B cell (primary cell): ENCODE measurements around the gene TMEM63A. TPM values are rescaled to one million over a fixed set of nuclear protein-coding genes. Genes with fewer than 3 reads are reported as not detected.
"Not testable (repeated sequence)": the region's sequence is repeated elsewhere in the genome, so short reads cannot be mapped to it uniquely, and the experiment has no call there.

Experiments used
- ATAC-seq: fragments of 200-7000 bp; cut with Tn5 transposase; one replicate; pipeline ENCODE4 v1.10.0; 2021; ENCODE audit warnings: low read depth, mild to moderate bottlenecking, moderate number of reproducible peaks, moderate library complexity
- CTCF ChIA-PET: fragments of 350-600 bp; sonication (Branson Sonifier 250); formaldehyde crosslinking; loops from one replicate; lab custom pipeline; 2021; ENCODE audit warnings: antibody characterized with exemption, inconsistent platforms; lab: Charles Lee
- POLR2A ChIA-PET: fragments of 350-600 bp; sonication (Branson Sonifier 250); formaldehyde crosslinking; loops from one replicate; lab custom pipeline; 2021; ENCODE audit warnings: antibody characterized with exemption; lab: Charles Lee
- DNase-seq: peaks from one replicate; pipeline ENCODE4 v3.0.0; 2013
- H2AFZ ChIP-seq: 2 replicates; pipeline ENCODE4 v1.6.1; 2012; ENCODE audit warnings: mild to moderate bottlenecking, low read depth, low read length; ENCODE audit not compliant: insufficient read depth, poor library complexity, severe bottlenecking
- H3K27ac ChIP-seq, 2 donors: 1 replicate in 1 of 2; 2 replicates in 1 of 2; pipeline ENCODE4 v1.5.1; 2012 to 2013; ENCODE audit warnings: low read length in 2 of 2, mild to moderate bottlenecking in 2 of 2, moderate library complexity in 1 of 2
- H3K27me3 ChIP-seq, 4 experiments: fragments of 200-600 bp in 1 of 4; sonication (generic) in 1 of 4; replicated peaks in 1 of 4; 1 replicate in 2 of 4; 2 replicates in 2 of 4; pipeline versions ENCODE4 v1.6.1 to v1.7.0; 2013 to 2016; ENCODE audit warnings: low read length in 3 of 4, mild to moderate bottlenecking in 2 of 4, mixed read lengths in 1 of 4, moderate library complexity in 1 of 4; ENCODE audit not compliant: insufficient read depth in 4 of 4, control insufficient read depth in 3 of 4; ENCODE audit errors: control extremely low read depth in 1 of 4
- H3K36me3 ChIP-seq, 2 experiments: replicated peaks in 1 of 2; 1 replicate in 1 of 2; 2 replicates in 1 of 2; pipeline versions ENCODE4 v1.6.1 to v1.7.1; 2013; ENCODE audit warnings: low read length in 1 of 2; ENCODE audit not compliant: insufficient read depth in 2 of 2, control insufficient read depth in 1 of 2; ENCODE audit errors: control extremely low read depth in 1 of 2, extremely low read depth in 1 of 2
- H3K4me1 ChIP-seq, 2 donors: fragments of 200-600 bp in 1 of 2; sonication (generic) in 1 of 2; 1 replicate in 1 of 2; 2 replicates in 1 of 2; pipeline versions ENCODE4 v1.5.1 to v1.6.1; 2013 to 2017; ENCODE audit warnings: low read length in 2 of 2; ENCODE audit not compliant: control insufficient read depth in 2 of 2, insufficient read depth in 2 of 2
- H3K4me2 ChIP-seq: replicated peaks from 2 replicates; pipeline ENCODE3; 2012; ENCODE audit warnings: mild to moderate bottlenecking, low read depth, low read length; ENCODE audit not compliant: poor library complexity, severe bottlenecking
- H3K4me3 ChIP-seq, 5 experiments: fragments of 200-600 bp in 1 of 5; sonication (generic) in 1 of 5; 1 replicate in 3 of 5; 2 replicates in 2 of 5; pipeline versions ENCODE4 v1.5.1 to v1.7.0; 2011 to 2016; ENCODE audit warnings: low read length in 4 of 5, mild to moderate bottlenecking in 4 of 5, low read depth in 2 of 5, control low read depth in 1 of 5, moderate library complexity in 1 of 5; ENCODE audit not compliant: insufficient read depth in 1 of 5; ENCODE audit errors: control extremely low read depth in 1 of 5, extremely low read depth in 1 of 5
- H3K79me2 ChIP-seq: fragments of 200-600 bp; sonication (generic); one replicate; pipeline ENCODE4 v1.6.0; 2016; ENCODE audit warnings: low read length; ENCODE audit not compliant: control insufficient read depth, insufficient read depth
- H3K9ac ChIP-seq: fragments of 200-600 bp; sonication (generic); 2 replicates; pipeline ENCODE4 v1.6.1; 2017; ENCODE audit warnings: mild to moderate bottlenecking, low read length, moderate library complexity
- H3K9me3 ChIP-seq, 3 donors: one replicate each; pipeline versions ENCODE4 v1.6.1 to v1.7.1; 2013; ENCODE audit warnings: low read length in 2 of 3; ENCODE audit not compliant: control insufficient read depth in 2 of 3, insufficient read depth in 1 of 3; ENCODE audit errors: control extremely low read depth in 1 of 3
- H4K20me1 ChIP-seq: 2 replicates; pipeline ENCODE4 v1.6.0; 2012; ENCODE audit warnings: mild to moderate bottlenecking, low read length; ENCODE audit not compliant: insufficient read depth, control insufficient read depth, poor library complexity, severe bottlenecking
- H3K27ac Mint-ChIP-seq: one replicate; pipeline ENCODE4 v1.8.0; 2021; ENCODE audit warnings: mixed read lengths
- H3K27me3 Mint-ChIP-seq: one replicate; pipeline ENCODE4 v1.8.0; 2021; ENCODE audit warnings: mixed read lengths
- H3K4me1 Mint-ChIP-seq: one replicate; pipeline ENCODE4 v1.8.0; 2021; ENCODE audit warnings: mixed read lengths
- H3K4me3 Mint-ChIP-seq: one replicate; pipeline ENCODE4 v1.8.0; 2021; ENCODE audit warnings: mixed read lengths
- H3K9me3 Mint-ChIP-seq: one replicate; pipeline ENCODE4 v1.8.0; 2022; ENCODE audit warnings: mixed read lengths; ENCODE audit not compliant: insufficient read depth
- WGBS: methylation state at CpG from one replicate; pipeline ENCODE4 v1.1.5; 2013; ENCODE audit warnings: missing lambda C conversion rate; ENCODE audit not compliant: insufficient coverage; 5-methylcytosine and 5-hydroxymethylcytosine counted together
- intact Hi-C: fragments of 100-400 bp; cut with micrococcal nuclease; formaldehyde crosslinking; loops from one replicate; pipeline ENCODE4 v1.10.0; 2022
- polyA plus RNA-seq: library from polyadenylated mRNA; depleted of rRNA; stranded (reverse); fragments of >200 nt; gene quantifications from 2 replicates; pipeline ENCODE4 v1.2.3, GENCODE V29; 2012
- total RNA-seq, 2 donors: library from RNA; stranded (reverse); fragments of 120-200 nt in 1 of 2; gene quantifications; 1 replicate in 1 of 2; 2 replicates in 1 of 2; pipeline versions ENCODE4 v1.2.3 to v1.2.4, GENCODE V29; 2013 to 2022

TMEM63A gene
- total and polyA plus RNA-seq, 2 donors (not counting 1 experiment from before 2014, with no cell fraction given): 209 to 238 TPM

- H3K9ac ChIP-seq, POLR2A ChIA-PET, H3K27ac ChIP-seq, H3K27me3 Mint-ChIP-seq, H3K4me2 ChIP-seq, H3K27ac Mint-ChIP-seq, H2AFZ ChIP-seq, H4K20me1 ChIP-seq, H3K27me3 ChIP-seq, H3K4me3 ChIP-seq, intact Hi-C loops, DNase-seq, H3K4me1 ChIP-seq, H3K4me3 Mint-ChIP-seq, H3K79me2 ChIP-seq, H3K4me1 Mint-ChIP-seq, H3K9me3 Mint-ChIP-seq, ATAC-seq: not testable (repeated sequence)
- WGBS: 99% methylated on average over 13 of the region's 18 CpGs
- H3K9me3 ChIP-seq: peaks cover 5 to 14% (median 8%) of the 10 kb centered on the region in 3 donors
- H3K36me3 ChIP-seq: peaks cover 11 to 17% of the 10 kb centered on the region in 2 experiments
- CTCF ChIA-PET: interaction anchor here (0.9 kb wide), 1 partner anchor 165 kb away, joined by 3 read pairs; no protein-coding TSS in a partner anchor
These were observed 86.1 kb downstream of the TMEM63A start for GRCh38 chr1:225796097-225796496.

Other genes with a start within 250 kb of the TMEM63A start
- 1.3 and 1.6 TPM in 2 replicates for gene ENAH, start 229.3 kb downstream of the TMEM63A start, total RNA-seq
- 1.3 and 1.9 TPM in 2 replicates for gene ENAH, start 229.3 kb downstream of the TMEM63A start, polyA plus RNA-seq
- gene SRP9, start 104.6 kb downstream of the TMEM63A start, total RNA-seq: 104 and 117 TPM in 2 replicates
- gene SRP9, start 104.6 kb downstream of the TMEM63A start, polyA plus RNA-seq: 73.4 and 134 TPM in 2 replicates
- 3.7 and 4.2 TPM in 2 replicates for gene EPHX1, start 72.3 kb downstream of the TMEM63A start, total RNA-seq
- gene EPHX1, start 72.3 kb downstream of the TMEM63A start, polyA plus RNA-seq: 0.75 and 1.2 TPM in 2 replicates
- gene LEFTY1, start 6.8 kb upstream of the TMEM63A start, total RNA-seq: 0.51 TPM in 1 of 2 replicates, not detected in the other
- 0.07 TPM in 1 of 2 replicates, not detected in the other for gene LEFTY1, start 6.8 kb upstream of the TMEM63A start, polyA plus RNA-seq
- gene PYCR2, start 41.9 kb upstream of the TMEM63A start, total RNA-seq: 107 and 113 TPM in 2 replicates
- 107 and 134 TPM in 2 replicates for gene PYCR2, start 41.9 kb upstream of the TMEM63A start, polyA plus RNA-seq
- not detected in 2 replicates for gene LEFTY2, start 58.8 kb upstream of the TMEM63A start, total RNA-seq
- gene LEFTY2, start 58.8 kb upstream of the TMEM63A start, polyA plus RNA-seq: 0.04 and 0.21 TPM in 2 replicates
- gene SDE2, start 117.0 kb upstream of the TMEM63A start, total RNA-seq: 26.0 and 26.3 TPM in 2 replicates
- 10.0 and 39.3 TPM in 2 replicates for gene SDE2, start 117.0 kb upstream of the TMEM63A start, polyA plus RNA-seq
- gene H3-3A, start 180.3 kb upstream of the TMEM63A start, total RNA-seq: 519 and 561 TPM in 2 replicates
- 306 and 349 TPM in 2 replicates for gene H3-3A, start 180.3 kb upstream of the TMEM63A start, polyA plus RNA-seq